HG02588 (cell line): ENCODE results near the gene GADL1.

Source experiments
- ATAC-seq: cut with Tn5 transposase; IDR thresholded peaks from one replicate; pipeline ENCODE4 v1.9.1; 2021; ENCODE audit warnings: mild to moderate bottlenecking, moderate library complexity; ENCODE audit not compliant: unreplicated experiment

The GADL1 gene

DNA sequence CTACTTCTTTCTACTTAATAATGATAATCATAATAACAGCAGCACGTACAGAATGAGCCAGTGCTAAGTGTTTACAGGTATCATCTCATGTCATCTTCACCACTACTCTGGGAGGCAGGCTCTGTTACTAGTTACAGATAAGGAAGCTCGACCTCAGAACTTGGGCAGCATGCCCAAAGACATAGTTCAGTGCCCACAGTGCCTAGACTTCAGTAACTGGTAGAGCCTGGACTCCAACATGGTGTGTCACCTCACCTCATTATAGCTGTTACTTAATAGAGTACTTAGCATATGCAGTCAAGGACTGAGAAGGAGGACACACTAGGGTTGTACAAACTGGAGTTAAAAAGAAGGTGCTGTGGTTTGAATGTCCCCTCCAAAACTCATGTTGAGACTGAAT, 7.6 kb downstream of the GADL1 start:
- no peak for ATAC-seq

- no peak for ATAC-seq
Measured at GRCh38 chr3:30878862-30879261, 15.6 kb downstream of the GADL1 start.

GRCh38 chr3:30875505-30875904, 19.0 kb downstream of the GADL1 start:
- ATAC-seq, result no peak

GRCh38 chr3:30873671-30874070, 20.8 kb downstream of the GADL1 start:
- ATAC-seq, result no peak

GRCh38 chr3:30872879-30873278, 21.6 kb downstream of the GADL1 start:
- ATAC-seq, result no peak

DNA sequence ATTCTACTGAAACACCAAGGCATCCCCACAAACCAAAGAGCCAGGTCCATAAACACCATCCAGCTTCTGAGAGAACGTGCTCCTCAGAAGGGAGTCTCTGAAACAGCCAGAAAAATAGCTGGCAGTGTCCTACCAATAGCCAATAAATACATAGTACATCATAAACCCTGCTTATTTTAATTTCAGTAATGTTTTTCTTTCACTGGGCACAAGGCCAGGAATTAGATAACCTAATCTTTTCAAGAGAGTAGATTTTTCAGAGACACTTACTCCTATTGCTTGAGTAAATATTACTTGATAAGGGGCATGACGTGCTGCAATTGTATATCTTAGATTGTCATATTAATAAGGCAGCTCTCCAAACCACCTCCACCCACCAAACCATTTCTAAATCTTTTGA, 22.7 kb downstream of the GADL1 start:
- no peak for ATAC-seq

DNA sequence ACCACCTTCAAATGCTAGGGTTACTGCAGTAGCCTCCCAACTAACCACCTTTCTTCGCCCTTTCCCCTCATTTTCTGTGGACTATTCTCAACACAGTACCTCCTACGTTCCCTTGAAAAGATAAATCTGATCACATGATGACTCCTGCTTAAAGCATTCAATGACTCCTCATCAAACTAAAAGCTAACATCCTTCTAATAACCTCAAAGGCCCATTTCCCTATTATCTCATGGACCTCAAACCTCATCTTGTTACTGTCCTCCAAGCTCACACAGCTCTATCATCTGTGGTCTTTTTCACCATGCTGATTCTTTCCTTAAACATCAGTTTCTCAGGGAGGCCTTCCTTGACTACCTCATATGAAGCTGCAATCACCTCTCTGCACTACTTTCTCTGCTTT, 29.6 kb downstream of the GADL1 start:
- ATAC-seq, result no peak

DNA sequence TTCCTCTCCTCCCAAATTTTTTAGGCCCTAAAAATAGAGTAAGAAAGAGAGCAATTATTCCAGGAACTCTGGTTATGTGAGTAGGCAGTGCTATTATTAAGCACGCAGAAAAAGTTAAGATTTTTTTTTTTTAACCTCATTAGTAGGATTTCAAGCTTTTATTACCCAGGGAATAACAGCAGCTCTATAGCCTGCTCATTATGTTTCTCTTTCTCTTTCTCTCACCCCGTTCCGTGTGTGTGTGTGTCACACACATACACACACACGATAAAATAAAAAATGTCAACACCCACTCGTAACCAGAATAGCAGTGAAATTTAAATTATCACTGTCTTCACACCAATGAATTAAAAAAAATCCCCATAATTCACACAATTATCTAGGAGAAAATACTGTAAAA, 30.3 kb downstream of the GADL1 start:
- no peak for ATAC-seq

- ATAC-seq, result no peak
Measured at GRCh38 chr3:30862004-30862403, 32.5 kb downstream of the GADL1 start.

DNA sequence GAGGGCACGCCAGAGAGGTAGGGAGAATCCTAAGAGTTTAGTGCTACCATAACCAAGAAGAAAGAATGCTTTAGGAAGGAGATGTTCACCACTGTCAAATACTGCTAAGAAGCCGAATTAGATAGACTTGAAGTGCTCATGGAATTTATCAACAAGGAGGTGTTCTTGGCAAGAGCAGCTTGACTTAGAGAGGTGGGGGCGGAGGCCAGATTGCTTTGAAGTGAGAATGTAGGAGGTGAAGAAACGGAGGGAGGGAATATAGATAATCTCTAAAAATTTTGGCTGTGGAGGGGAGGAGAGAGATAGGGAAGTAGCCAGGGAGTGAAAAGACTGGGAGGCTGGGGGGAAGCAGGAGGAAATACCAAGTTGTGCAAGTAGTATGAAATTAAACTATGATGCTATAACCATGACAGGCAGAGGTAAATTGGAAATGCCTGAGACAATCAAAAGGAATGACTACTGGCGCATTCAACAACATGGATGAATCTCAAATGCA, 35.5 kb downstream of the GADL1 start:
- ATAC-seq, result no peak

DNA sequence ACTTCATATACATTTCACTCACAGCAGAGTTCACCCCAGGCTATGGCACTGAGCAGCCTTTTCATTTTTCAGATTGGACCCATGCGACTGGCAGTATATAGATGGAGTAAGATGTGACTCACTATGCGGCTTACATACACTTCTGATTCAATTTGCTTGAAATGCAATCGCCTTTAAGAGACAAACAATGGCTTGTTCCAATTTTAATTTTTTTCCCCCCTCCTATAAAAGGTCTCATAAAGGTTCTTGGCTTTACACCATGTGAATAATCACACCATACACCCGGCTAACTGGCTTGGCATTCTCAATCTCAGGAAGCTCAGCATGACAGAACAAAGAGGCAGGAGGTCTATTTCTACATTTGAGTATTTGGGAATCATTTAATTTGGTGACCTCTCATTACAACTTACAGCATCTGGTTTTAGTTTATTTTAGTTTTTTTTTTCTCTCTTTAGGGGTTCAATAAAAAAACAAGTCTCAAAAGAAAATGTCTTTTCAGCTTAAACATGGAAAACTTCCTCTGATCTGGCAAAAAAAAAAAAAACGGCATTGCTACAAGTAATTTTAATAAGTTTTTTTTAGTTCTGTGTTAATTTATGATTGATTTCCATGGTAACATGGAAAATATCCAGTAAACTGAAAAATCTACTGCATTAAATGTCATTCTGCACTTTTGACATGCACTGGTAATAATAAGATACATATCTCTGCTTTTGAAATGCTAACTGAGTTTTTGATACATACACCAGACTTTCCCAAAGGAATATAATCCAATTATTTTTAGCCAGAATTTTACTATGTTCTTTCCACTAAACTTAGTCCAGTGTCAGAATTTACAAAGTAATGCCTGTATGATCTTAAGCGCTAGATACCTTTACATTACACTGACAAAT, 38.8 kb downstream of the GADL1 start:
- no peak for ATAC-seq

- ATAC-seq, result no peak
Measured at GRCh38 chr3:30852833-30853232, 41.6 kb downstream of the GADL1 start.

DNA sequence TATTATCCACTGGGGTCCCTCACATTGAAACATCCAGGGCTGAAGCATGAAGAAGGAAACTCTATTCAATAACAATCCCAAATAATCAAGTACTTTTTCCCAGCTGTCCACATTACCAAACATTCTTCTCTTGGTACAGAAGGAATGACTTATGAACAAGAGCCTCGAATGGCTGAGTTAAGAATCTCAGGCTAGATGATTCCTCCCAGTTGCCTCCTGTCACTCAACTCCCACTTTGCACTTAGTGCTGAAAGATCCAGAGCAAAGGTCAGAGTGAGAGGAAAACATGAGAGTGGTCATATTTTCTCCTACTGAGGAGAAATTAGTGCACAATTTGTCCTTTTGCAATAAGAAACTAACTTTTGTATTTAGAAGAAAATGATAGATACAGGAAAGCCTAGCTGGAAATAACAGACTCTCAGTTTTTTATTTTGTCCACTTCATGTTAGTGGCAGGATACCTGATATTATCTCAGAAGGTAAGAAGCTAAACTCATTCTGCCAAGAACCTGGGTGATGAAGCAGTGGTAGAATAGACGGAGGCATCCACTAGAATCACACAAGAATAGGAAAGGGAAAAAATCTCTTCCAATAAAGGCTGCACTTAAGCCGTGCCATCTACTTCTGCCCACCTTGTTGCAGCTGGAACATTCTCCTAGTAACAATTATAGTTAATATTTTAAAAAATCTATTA, 46.2 kb downstream of the GADL1 start:
- ATAC-seq, result no peak

GRCh38 chr3:30847592-30847991, 46.9 kb downstream of the GADL1 start:
- no peak for ATAC-seq

DNA sequence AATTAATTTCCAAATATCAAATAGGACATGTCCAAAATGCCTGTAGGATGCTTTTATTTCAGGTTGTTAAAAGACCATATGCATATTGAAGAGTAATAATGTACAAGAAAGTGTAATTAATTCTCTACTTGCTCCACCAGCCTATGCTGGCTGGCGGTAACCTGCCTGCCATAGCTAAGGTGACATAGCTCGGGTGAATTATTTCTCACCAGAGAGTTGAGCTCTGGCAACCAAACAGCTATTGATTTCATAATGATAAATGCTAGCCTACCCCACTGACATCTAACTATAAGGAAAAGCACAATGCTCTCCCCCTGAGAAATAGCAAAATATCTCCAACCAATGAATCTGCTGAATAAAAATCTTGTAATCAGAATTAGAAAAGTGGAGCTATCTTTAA, 48.9 kb downstream of the GADL1 start:
- no peak for ATAC-seq

GRCh38 chr3:30843877-30844276, 50.6 kb downstream of the GADL1 start:
- no peak for ATAC-seq

DNA sequence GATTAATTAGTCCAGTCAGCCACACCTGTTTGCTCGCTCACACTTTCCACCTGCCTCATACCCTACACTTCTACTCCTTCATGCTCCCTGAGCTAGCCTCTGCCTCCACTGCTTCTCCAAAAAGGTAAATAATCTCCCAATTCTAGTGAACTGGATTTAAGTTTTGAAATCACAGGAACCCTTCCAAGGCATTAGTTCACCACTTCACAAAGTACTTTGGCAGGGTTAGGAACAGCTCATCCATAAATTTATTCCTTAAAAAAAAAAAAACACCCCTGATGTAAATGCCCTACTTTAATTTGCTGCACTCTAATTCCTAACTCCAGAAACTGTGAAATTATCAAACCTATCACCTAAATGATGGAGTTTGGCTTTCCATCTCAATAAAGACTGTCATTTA, 58.3 kb downstream of the GADL1 start:
- no peak for ATAC-seq

DNA sequence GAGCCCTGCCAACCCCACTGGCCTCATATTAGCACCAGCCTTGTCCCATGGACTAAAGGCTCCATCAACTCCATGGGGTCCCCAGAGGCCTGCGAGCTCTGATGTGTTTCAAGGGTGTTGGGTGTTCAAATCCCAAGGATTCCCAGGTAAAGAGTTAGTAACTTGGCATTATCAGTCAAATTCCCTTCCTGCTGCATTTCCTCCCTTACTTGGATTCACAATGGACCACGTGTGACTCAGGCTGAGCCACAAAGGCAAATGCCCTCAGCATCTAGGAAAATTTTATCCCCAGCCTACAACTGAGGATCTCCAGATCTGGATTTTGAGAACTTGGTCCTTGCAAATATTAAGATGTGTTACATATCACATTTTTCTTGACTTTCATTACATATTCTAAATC, 58.8 kb downstream of the GADL1 start:
- ATAC-seq, result no peak

- ATAC-seq, result no peak
Measured at GRCh38 chr3:30832961-30833575, 61.4 kb downstream of the GADL1 start.

DNA sequence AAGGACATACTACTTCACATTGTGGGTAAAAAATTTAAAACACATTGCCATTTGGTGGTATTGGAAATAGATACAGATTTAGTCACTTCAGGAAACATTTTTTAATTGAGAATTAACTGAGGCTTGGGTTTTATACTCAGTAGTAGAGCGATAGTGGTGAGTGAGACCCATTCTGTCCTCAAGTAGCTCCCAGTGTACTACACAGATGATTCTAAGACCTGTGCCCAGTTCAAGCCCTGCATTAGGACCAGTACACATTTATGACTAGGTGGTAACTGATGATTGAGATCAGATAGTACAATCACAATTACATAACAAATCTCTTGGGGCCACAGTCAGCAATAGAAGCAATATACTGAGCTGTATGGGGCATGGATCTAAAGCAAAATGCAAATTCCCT, 67.4 kb downstream of the GADL1 start:
- no peak for ATAC-seq

DNA sequence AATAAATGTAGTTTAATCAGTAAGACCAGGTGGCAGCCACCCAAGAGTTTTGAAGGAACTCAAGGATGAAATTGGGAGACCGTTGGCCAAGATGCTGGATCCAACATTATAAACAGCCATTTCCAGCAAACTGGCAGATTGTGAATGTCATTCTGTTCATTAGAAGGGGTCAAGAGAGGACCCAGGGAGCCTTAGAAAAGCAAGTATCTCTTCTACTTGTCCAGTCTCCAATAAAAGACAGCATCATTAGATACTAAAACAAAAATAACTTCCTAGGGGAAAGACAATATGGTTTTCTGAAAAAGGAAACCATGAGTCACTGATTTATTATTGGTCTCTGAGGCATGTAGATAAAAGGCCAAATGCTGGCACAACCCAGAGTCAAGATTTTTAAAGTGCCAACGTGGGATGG, 67.9 kb downstream of the GADL1 start:
- ATAC-seq, result no peak
